GM18526 (cell line): ENCODE measurements around the gene SBF2.

ENCODE experiments used
- POLR2A ChIP-seq: IDR thresholded peaks from 3 replicates; pipeline ENCODE4 v1.6.1; 2011; ENCODE audit not compliant: insufficient read length; ENCODE audit errors: extremely low read depth

The SBF2 gene

DNA sequence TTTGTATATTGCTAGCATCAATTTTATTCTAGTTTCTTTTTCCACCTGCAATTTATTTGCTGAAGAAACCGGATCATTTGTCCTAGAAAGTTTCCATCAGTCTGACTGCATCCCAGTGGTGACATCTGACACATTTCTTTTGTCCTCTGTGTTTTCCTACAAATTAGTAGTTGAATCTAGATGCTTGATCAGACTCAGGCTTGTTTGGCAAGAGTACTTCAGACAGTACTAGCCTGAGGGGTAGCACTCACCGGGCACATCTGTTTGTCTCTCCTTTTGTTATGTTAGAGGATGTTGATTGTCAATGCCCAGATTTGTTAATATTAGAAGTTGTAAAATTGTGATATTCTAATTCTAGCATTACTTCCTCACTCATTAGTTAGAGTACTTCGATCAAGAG lies 425.4 kb downstream of the SBF2 start:
- no peak for TF ChIP-seq POLR2A

DNA sequence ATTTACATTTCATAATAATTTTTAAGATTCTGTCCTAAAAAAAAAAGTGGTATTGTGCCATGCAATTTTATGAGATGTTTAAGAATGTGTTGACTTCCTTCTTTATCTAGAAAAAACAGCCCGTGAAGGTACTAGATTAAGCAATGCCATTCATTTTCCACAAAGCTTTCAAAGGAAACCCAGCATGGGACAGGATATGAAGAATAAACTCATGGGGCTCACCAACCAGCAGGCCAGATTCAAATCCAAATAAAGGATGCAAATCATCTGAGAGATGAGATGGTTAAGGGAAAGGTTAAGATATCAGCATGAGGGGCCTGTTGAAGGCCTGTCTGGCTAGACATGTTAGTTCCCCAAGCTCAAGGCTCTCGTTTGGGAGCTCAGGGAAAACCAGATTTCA lies 431.0 kb downstream of the SBF2 start:
- TF ChIP-seq POLR2A: no peak

DNA sequence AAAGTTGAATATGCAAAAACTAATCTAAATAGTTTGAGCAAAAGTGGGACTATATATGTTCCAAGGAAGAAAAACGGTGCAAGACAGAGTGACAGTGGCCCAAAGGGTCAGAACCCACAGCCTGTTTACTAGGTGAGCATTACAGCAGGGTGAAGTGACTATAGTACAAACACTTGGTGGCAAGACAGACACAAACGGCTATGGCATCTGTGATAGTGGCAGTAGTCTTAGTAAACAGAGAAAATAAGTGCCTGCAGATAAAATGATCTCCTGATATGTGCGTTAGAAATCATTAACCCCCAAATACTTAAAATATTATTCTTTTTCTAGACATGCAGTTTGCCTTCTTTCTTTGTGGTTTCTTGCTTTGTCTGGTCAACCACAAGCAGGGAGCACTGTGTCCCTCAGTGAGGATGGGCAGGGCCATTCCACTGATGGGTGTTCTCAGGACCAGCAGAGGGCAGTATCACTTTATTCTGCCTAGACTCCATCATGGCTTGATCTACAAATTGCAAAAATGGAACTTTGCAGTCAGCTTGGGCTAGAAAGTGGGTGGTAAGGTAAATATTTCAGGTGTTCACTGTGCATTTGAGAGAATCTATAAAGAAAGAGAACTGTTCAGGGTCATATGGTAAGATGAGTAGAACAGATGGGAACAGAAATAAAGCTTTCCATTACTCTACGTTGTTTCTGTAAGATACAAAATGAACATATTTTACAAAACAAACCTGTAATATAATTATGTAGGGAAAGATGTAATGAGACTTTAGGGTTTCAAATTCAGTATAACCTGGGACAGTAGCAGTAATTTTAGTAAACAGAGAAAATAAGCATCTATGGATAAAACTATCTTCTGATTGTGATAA lies 431.9 kb downstream of the SBF2 start:
- TF ChIP-seq POLR2A: no peak

DNA sequence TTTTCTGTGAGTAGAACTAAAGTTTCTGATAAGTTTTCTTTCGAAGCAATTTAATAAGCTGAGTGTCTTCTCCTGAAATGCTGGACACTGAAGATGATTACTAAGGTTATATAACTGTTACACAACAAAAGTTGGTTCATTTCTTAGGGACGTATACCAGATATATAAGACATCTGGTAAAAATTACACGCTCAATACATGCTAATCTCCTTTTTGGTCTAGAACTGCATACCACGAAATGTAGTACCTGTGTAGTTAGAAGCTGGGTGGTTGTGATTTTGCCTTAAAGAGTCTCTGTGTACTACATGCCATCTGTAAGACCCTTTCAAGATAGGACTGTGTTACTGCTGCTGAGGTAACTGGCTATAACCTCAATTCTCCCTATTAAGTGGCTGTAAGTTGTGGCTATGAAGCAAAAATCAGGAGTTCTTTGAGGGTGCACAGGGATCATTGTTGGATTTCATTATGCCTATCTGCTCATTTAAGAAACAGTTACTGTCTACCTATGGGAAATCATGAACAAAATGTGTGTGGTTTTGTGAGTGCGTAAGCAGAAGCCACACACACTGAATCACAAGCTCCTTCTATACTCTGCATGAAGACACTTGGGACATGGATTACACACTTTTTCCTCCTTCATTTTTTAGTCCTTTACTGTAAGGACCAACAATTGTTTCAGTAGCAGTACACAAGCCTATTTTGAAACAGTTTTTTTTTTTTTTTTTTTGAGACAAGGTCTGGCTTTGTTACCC lies 434.3 kb downstream of the SBF2 start:
- TF ChIP-seq POLR2A: no peak

DNA sequence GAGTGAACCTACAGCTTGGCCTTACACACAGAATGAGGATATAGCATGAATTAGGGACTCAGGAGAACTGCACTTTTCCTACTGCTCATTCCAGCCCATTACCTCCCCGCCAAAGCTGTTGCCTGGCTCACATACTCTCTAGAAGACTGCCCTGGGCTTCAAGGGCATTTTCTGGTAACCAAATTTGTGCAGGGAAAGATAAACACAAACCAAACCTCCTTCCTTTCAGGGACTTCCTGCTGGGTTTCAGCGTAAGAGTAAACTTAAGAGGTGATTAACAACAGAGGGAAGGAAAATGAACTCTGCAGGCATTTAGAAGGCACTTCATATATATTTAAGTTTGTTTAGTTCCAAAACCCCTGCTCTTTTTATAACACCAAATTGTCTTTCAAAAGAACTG lies 435.2 kb downstream of the SBF2 start:
- no peak for TF ChIP-seq POLR2A

DNA sequence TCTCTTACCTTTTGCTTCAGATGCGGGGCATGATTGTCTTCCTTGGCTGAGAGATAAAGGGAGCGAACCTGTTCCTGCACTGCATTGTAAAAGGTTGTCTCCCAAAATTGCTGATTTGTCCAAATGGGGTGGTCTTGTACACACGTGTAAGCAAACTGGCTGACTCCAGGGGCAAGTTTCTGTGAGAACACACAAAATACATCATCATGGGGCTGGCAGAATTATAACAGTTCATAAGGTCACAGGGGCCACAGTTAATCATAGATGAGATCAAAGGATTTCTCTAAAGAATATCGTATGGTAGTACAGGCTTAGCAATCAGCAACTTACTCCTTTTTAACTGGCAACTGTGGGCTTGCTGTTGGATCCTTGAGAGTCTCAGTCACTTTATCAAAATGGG lies 435.8 kb downstream of the SBF2 start:
- TF ChIP-seq POLR2A: no peak

DNA sequence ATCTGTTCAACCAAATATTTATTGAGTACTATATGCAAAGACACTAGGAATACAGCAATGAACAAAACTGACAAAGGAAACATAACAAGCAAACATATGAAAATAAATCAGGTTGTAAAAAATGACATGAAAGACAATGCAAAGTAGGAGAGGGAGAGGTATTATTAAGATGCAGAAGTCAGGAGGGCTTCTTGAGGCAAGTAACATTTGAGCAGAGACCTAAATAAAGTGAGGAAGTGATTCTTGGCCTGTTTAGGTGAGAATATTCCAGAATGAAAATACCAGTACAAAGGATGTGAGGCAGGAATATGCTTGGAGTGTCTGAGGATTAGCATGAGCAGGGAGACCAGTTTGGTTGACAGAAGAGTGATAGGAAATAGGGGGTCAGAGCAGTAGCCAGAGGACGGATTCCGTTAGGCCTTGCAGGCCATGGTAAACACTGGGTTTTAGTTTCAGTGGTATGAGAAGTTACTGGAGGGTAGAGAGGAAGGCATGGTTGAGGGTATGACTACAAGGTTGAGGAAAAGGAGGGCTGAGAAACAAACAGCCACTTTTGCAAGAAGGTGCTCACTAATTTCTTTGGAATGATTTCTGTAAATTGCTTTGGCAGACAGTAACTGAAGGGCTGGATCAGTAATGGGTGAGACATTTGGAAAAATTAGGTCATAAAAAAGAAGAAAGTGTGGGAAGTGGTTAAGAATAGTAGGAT lies 438.3 kb downstream of the SBF2 start:
- TF ChIP-seq POLR2A: no peak

DNA sequence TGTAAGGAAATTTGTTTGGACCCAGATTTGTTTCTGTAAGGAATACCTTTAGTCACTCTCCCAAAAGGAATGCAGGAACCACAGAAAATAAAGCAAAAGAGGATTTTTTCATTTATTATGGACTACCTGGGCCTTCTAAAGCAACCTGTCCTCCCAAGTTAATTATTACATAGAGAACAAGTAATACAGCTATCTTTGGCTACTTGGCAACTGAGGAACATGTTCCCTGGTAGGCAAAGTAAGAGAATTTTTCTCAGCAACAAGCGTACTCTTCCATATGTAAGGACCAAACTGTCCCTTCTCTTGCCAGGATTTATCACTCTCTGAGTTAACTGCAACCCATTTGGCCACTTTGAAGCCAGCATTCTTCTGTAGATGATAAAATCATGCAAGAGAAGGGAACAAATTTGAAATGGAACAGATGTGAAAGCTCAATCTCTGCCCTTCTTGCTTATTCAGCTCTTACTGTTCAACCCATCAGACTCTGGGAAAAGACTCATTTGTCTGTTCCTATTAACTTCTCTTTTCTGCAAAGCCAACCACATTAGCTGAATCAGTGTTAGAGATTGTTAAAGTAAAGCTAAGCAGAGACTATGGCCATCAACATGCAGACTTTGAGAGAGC lies 440.0 kb downstream of the SBF2 start:
- TF ChIP-seq POLR2A: no peak

DNA sequence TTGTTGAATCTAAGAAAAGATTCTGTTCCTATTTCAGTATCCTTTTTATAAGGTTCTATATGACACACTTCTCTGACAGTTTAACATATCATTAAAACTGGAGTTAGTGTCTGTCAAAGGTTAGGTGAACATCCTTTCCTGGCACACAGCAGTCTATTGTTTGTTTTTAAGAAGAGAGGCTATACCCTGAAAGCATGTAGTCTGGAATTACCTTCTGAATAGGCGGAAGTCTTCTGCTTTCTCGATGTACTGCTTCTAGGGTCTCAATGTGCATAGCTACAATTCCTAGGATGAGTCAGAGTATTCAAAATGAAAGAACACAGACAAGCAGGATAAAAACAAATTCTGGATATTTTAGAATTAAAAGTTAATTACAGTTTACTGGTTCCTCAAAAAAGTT lies 441.6 kb downstream of the SBF2 start:
- TF ChIP-seq POLR2A: no peak

DNA sequence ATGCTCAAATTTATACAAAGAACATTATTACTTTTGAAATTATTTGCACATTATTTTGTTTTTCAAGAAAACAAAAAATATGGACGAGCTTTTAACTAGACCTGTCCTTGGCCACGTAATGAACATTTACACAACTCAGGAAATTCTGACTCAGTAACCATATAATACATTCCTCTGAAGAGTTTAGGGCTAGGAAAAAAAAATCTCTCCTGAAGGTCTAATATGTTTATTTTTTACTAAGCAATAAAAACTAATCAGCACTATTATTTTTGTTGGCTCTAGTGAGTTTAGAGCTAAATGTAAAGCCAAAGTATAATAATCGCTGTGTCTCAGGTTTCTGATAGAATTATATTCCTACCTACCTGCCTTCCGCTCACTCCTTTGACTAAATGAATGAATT lies 442.7 kb downstream of the SBF2 start:
- no peak for TF ChIP-seq POLR2A

DNA sequence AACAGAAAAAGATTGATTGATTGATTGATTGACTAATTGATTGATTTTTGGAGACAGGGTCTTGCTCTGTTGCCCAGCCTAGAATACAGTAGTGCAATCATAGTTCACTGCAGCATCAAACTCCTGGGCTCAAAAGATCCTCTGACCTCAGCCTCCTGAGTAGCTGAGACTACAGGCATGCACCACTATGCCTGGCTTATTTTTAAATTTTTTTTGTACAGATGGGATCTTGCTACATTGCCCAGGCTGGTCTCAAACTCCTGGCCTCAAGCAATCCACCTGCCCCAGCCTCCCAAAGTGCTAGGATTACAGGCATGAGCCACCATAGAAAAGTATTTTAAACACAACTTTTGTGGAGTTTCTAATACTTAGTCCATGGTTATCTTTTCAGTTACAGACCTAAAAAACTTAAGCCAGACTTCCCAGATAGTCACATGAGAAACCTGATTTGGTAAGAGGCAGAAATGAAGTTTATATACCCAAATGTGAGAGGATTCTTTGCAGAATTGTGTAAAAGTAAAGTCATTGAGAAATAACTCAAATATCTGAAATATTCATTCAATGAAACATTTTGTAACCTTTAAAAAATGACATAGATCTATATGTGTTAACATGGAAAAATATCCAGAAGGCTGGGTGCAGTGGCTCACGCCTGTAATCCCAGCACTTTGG lies 443.7 kb downstream of the SBF2 start:
- no peak for TF ChIP-seq POLR2A

DNA sequence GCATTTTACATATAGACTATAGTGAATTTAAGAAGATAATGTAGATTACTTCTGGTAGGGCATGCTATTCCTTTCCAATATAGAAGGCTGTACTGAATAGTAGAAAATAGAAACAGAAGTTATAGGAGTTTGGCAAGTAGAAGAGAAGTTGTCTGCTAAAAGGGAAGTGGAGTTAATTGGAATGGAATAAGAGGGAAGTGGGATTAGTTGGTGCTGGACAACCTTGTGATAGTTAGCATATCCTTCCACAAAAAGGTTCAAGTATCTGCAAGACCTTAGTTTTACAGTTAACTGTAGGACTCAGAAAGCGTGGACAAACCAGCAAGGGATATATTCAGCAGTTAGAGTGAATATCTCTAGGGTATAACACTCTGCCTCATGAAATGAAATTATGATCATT lies 444.6 kb downstream of the SBF2 start:
- no peak for TF ChIP-seq POLR2A

DNA sequence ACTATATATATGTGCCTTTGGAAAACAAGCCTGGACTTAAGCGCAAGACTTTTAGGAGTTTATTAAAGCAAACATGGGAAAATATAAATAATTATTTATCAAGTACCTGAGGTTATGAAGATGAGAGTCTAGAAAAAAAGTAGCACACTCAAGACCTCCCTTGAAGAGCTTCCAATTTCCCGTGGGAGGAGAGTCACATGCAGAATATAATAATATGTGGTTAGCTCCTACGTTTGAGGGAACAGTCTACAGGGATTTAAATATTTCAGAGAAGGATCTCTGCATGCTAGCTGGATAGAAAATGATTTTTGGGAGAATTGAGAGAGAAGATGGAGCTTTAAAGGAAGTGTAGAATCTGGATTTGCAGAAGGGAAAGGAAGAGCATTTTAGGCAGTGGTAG lies 446.4 kb downstream of the SBF2 start:
- no peak for TF ChIP-seq POLR2A

DNA sequence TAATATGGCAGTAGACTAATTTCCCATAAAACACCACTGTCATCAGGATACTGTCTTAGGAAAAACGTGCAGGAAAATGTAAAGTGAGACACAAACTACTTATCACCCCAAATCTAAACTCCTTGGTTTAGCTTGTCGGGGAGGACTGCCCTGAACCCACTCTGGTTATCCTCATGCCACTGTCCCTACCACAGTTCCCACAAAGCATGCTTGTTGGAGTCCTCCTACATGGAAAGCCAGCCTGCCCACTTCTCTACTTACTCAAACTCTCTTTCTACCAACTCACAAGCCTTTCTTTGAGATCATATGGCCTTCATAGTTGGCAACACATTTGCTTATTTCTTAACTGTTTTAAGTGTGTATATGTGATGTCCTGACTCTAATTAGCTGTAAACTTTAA lies 451.1 kb downstream of the SBF2 start:
- TF ChIP-seq POLR2A: no peak

DNA sequence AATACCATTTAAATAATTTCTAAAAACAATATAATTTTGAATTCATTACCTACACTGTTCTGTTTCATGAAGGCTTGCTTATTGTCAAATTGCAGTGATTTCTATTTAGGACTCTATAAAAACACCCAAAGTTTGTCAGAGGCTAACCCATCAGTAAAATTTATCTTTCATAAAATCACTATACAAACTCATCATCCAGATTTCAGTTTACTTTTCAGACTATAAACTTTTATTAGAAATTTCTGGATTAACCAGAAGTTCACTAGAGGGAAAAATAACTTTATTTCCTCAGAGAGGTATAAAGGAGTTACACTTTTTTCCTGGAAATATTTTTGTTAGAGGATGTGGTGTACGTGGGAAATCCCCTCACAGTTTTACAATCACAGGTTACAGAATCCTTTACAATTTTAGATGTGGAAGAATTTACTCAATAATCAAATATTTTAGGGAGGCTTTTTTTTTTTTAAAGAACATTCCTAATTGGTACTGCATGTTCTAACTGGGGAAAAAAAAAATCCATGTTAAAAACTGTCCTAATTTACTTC lies 453.5 kb downstream of the SBF2 start:
- TF ChIP-seq POLR2A: no peak
